ENCODE data around the gene KRT17. TPM values are rescaled to one million over a fixed set of nuclear protein-coding genes. Genes with fewer than 3 reads are reported as not detected.
"Not testable (repeated sequence)": the region's sequence is repeated elsewhere in the genome, so short reads cannot be mapped to it uniquely, and the experiment has no call there.

Gene KRT17
- polyA plus RNA-seq, 1 donor from 2014 or later, result not detected

DNA sequence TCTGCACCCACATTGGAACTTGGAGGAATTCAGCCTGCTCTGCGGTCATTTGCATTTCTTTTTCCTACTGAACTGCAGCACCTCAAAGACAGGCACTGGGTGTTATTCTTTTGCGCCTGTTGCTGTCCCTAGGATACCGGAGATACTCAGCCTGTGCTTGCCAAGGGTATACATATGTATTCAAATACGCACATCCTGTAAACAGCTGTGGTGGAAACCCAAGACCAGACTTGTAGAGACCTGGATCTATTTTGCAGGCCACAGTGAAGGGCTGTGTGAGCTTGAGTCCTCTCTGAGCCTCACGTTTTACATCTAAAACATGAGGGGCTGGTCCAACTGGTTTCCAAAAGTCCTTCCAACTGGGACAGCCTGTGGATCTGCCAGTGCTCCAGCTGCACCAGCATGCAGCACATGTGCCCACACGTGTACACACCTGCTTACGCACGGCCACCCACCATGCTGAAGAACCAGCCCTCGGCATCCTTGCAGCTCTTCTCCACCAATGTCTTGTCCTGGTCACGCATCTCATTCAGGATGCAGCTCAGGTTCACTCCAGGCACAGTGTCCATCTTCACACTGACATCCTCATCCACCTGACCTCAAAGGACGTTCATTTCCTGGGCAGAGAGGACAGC, 4.4 kb upstream of the KRT17 start:
- not testable (repeated sequence) for H3K36me3 ChIP-seq (ENCODE audit: insufficient read depth, low read length); H3K4me2 ChIP-seq (ENCODE audit: low read length); H3K79me2 ChIP-seq (replicated peaks; ENCODE audit: insufficient read depth, low read length); H3K4me3 ChIP-seq (ENCODE audit: low read length); H3K27ac ChIP-seq (ENCODE audit: low read length); H2AFZ ChIP-seq (ENCODE audit: low read depth, low read length); H3K9me3 ChIP-seq (ENCODE audit: low read length); H3K9me2 ChIP-seq (ENCODE audit: insufficient read depth, low read length); H3K27me3 ChIP-seq (ENCODE audit: insufficient read depth, low read depth, low read length); H4K20me1 ChIP-seq (ENCODE audit: insufficient read depth); H3K9ac ChIP-seq (ENCODE audit: low read length); H3F3A ChIP-seq (ENCODE audit: insufficient read depth, low read length, poor library complexity, severe bottlenecking)

DNA sequence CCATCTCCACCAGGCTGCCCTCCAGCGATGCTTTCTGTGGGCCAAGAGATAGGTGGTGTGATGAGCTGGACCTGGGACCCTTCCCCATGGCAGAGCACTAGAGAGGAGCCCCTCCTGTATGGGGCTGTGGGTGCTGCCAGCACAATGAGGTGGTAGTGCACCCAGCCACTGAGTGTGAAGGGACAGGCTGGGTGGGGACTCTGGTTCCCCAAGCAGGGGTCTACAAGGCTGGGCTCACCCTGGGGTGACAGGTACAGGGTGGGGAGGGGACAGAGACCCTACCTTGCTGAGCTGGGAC, 3.6 kb upstream of the KRT17 start:
- not testable (repeated sequence) for H3K4me2 ChIP-seq (ENCODE audit: low read length); H2AFZ ChIP-seq (ENCODE audit: low read depth, low read length); H3K79me2 ChIP-seq (replicated peaks; ENCODE audit: insufficient read depth, low read length); H3K4me3 ChIP-seq (ENCODE audit: low read length); H3K36me3 ChIP-seq (ENCODE audit: insufficient read depth, low read length); H3K27me3 ChIP-seq (ENCODE audit: insufficient read depth, low read depth, low read length); H3F3A ChIP-seq (ENCODE audit: insufficient read depth, low read length, poor library complexity, severe bottlenecking); H3K27ac ChIP-seq (ENCODE audit: low read length); H3K9me3 ChIP-seq (ENCODE audit: low read length); H4K20me1 ChIP-seq (ENCODE audit: insufficient read depth); H3K9ac ChIP-seq (ENCODE audit: low read length); H3K9me2 ChIP-seq (ENCODE audit: insufficient read depth, low read length)

DNA sequence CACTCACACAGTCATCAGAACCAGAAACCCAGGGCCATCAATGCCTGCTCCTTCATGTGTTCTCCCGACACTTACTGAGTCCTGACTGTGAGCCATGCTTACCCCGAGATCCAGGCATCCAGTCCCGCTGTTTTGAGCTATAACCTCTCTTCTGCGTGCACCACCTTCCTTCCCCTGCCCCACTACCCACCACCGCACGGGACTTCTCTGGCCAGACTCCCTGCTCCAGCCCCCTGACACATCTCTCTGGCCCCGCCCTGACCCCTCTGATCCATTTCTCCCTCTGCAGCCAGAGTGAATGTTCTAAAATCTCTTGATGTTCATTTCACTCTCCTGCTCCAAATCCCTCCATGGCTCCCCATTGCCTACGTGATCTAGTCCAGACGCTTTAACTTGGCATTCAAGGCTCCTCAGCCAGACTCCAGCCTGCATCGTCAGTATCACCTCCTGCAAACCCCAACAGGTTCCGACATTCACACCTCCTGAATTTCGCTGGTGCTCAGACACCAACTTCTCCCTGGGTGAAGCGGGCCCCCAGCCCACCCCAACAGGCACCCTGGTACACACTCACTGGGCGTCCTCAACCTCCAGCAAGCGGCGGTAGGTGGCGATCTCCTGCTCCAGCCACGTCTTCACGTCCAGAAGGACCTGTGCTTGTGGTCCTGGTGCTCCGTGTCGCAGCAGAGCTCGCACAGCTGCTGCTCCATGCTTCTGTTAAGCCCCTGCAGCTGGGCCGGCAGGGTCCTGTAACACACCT, 3.1 kb upstream of the KRT17 start:
- H3K9ac ChIP-seq (ENCODE audit: low read length), result no peak overlapping the region
- H3K27me3 ChIP-seq (ENCODE audit: insufficient read depth, low read depth, low read length), result no peaks in the 10 kb centered on the region
- H3K36me3 ChIP-seq (ENCODE audit: insufficient read depth, low read length), result no peaks in the 10 kb centered on the region
- H3K4me2 ChIP-seq (ENCODE audit: low read length), result no peak overlapping the region
- no peaks in the 10 kb centered on the region for H4K20me1 ChIP-seq (ENCODE audit: insufficient read depth)
- no peaks in the 10 kb centered on the region for H3F3A ChIP-seq (ENCODE audit: insufficient read depth, low read length, poor library complexity, severe bottlenecking)
- H3K9me3 ChIP-seq (ENCODE audit: low read length), result no peaks in the 10 kb centered on the region
- H2AFZ ChIP-seq (ENCODE audit: low read depth, low read length), result no peak overlapping the region
- H3K9me2 ChIP-seq (ENCODE audit: insufficient read depth, low read length), result no peaks in the 10 kb centered on the region
- TF ChIP-seq, protein P1, sequence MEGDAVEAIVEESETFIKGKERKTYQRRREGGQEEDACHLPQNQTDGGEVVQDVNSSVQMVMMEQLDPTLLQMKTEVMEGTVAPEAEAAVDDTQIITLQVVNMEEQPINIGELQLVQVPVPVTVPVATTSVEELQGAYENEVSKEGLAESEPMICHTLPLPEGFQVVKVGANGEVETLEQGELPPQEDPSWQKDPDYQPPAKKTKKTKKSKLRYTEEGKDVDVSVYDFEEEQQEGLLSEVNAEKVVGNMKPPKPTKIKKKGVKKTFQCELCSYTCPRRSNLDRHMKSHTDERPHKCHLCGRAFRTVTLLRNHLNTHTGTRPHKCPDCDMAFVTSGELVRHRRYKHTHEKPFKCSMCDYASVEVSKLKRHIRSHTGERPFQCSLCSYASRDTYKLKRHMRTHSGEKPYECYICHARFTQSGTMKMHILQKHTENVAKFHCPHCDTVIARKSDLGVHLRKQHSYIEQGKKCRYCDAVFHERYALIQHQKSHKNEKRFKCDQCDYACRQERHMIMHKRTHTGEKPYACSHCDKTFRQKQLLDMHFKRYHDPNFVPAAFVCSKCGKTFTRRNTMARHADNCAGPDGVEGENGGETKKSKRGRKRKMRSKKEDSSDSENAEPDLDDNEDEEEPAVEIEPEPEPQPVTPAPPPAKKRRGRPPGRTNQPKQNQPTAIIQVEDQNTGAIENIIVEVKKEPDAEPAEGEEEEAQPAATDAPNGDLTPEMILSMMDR (IDR thresholded peaks at IDR 0.05; ENCODE audit: poor library complexity, severe bottlenecking), result no peak
- TF ChIP-seq, protein P2, sequence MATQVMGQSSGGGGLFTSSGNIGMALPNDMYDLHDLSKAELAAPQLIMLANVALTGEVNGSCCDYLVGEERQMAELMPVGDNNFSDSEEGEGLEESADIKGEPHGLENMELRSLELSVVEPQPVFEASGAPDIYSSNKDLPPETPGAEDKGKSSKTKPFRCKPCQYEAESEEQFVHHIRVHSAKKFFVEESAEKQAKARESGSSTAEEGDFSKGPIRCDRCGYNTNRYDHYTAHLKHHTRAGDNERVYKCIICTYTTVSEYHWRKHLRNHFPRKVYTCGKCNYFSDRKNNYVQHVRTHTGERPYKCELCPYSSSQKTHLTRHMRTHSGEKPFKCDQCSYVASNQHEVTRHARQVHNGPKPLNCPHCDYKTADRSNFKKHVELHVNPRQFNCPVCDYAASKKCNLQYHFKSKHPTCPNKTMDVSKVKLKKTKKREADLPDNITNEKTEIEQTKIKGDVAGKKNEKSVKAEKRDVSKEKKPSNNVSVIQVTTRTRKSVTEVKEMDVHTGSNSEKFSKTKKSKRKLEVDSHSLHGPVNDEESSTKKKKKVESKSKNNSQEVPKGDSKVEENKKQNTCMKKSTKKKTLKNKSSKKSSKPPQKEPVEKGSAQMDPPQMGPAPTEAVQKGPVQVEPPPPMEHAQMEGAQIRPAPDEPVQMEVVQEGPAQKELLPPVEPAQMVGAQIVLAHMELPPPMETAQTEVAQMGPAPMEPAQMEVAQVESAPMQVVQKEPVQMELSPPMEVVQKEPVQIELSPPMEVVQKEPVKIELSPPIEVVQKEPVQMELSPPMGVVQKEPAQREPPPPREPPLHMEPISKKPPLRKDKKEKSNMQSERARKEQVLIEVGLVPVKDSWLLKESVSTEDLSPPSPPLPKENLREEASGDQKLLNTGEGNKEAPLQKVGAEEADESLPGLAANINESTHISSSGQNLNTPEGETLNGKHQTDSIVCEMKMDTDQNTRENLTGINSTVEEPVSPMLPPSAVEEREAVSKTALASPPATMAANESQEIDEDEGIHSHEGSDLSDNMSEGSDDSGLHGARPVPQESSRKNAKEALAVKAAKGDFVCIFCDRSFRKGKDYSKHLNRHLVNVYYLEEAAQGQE (IDR thresholded peaks at IDR 0.05; ENCODE audit: borderline replicate concordance), result no peak
- TF ChIP-seq TAF1 (IDR thresholded peaks at IDR 0.05; ENCODE audit: low read depth) (no peak), EZH2 (IDR thresholded peaks at IDR 0.05; ENCODE audit: borderline replicate concordance, insufficient read depth, low read length, poor library complexity, severe bottlenecking) (no peak), MXI1 (conservative IDR thresholded peaks at IDR 0.05; ENCODE audit: poor library complexity, severe bottlenecking) (no peak), RAD21 (conservative IDR thresholded peaks at IDR 0.05) (no peak), POLR2AphosphoS5 (IDR thresholded peaks at IDR 0.05) (no peak), SMC3 (conservative IDR thresholded peaks at IDR 0.05; ENCODE audit: poor library complexity) (no peak), EP300 (conservative IDR thresholded peaks at IDR 0.05; ENCODE audit: poor library complexity, severe bottlenecking) (no peak)
- H3K79me2 ChIP-seq (replicated peaks; ENCODE audit: insufficient read depth, low read length), result no peaks in the 10 kb centered on the region
- H3K27ac ChIP-seq (ENCODE audit: low read length), result no peak overlapping the region
- no peak overlapping the region for H3K4me3 ChIP-seq (ENCODE audit: low read length)

DNA sequence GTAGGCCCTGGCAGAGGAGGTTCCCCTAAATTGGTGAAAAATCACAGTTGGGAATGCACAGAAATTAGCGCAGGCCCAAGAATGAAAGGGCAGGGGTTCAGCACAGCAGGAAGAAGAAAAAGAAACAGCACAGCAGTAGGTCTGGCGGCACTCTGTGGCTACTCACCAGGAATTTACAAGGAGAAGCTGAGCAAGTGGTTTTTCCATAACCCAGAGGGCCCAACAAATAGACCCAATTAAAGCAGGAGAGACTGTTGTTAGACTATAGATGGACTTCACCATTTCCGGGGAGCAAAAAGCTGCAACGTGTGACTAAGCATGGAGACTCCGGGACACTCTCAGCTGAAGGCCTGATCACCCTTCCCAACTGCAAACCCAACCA, 2.5 kb upstream of the KRT17 start:
- not testable (repeated sequence) for H3K27ac ChIP-seq (ENCODE audit: low read length); H3K9me2 ChIP-seq (ENCODE audit: insufficient read depth, low read length)

More for the DNA sequence above, 2.5 kb upstream of the KRT17 start:
- H3K4me2 ChIP-seq (ENCODE audit: low read length); H3K4me3 ChIP-seq (ENCODE audit: low read length); H3K9me3 ChIP-seq (ENCODE audit: low read length); H3K9ac ChIP-seq (ENCODE audit: low read length); H3K79me2 ChIP-seq (replicated peaks; ENCODE audit: insufficient read depth, low read length); H3F3A ChIP-seq (ENCODE audit: insufficient read depth, low read length, poor library complexity, severe bottlenecking); H3K36me3 ChIP-seq (ENCODE audit: insufficient read depth, low read length); H2AFZ ChIP-seq (ENCODE audit: low read depth, low read length); H3K27me3 ChIP-seq (ENCODE audit: insufficient read depth, low read depth, low read length); H4K20me1 ChIP-seq (ENCODE audit: insufficient read depth): not testable (repeated sequence)

Data from neural cell (in vitro differentiated cells).